Activated CD4-positive, alpha-beta T cell treated with anti-CD3 and anti-CD28 coated beads, Interleukin-2, amount 50 U/mL, for 1 hour (primary cell): ENCODE results near the gene FAM163B.

ENCODE experiments used
- DNase-seq: peaks from one replicate; pipeline ENCODE4 v3.0.0-alpha.2; 2020

The FAM163B gene

DNA sequence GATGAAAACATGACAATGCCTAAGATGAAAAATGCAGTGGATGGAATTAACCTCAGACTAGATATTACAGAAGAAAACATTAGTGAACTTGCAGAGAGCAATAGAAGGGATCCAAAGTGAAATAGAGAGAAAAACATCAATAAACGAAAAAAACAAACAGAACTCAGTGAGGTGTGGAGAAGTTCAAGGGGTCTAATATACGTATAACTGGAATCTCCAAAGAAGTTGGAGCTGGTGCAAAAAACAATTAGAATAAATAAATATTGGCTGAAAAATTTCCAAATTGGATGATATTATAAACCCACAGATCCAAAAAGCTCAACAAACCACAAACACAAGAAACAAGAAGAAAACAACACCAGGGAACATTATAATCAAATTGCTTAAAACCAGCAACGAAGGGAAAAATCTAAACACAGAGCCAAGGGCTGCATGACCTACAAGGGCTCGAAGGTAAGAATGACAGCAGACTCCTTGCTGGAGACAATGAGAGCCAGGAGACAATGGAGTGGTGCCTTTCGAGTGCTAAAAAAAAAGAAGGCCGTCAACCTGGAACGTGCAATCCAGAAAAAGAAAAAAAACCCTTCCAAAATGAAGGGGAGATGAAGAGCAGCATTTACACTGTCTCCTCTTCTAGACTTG, 11.8 kb downstream of the FAM163B start:
- no peak for DNase-seq

DNA sequence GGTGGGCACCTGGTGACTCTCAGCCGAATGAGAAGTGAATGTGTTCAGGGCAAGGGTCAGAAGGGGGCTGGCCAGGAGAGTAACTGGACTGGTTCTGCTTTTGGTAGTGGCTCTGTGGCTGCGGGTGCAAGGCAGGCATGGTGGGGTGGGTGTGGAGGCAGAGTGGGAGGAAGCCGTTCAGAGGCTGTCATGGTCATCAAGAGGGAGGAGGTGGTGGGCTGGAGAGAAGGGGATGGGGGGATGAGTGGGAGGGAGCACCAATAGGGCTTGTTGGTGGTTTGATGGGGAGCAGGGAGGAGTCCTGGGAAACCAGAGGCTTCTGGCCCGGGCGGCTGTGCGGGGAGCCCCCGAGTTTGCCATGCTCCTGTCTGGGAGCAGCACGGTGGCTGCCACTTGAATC, 13.3 kb downstream of the FAM163B start:
- DNase-seq, result no peak

DNA sequence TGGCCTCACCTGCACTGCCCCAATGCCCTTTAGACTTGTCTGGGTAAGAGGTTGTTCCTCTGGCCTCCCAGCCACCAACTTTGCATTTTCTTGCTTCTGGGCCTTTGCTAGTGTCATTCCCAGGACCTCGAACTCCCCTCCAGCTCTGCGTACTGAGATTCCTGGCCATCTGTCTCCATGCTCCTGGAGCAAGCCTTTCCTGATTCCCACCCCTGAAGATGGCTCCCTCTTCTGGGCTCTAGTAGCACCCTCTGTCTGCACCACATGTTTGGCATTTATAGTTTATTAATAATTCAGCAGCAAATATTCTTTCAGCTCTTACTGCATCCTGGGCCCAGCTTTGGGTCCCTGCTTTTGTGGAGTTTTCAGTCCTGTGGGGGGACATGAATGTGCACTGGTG, 14.9 kb downstream of the FAM163B start:
- DNase-seq, result no peak

DNA sequence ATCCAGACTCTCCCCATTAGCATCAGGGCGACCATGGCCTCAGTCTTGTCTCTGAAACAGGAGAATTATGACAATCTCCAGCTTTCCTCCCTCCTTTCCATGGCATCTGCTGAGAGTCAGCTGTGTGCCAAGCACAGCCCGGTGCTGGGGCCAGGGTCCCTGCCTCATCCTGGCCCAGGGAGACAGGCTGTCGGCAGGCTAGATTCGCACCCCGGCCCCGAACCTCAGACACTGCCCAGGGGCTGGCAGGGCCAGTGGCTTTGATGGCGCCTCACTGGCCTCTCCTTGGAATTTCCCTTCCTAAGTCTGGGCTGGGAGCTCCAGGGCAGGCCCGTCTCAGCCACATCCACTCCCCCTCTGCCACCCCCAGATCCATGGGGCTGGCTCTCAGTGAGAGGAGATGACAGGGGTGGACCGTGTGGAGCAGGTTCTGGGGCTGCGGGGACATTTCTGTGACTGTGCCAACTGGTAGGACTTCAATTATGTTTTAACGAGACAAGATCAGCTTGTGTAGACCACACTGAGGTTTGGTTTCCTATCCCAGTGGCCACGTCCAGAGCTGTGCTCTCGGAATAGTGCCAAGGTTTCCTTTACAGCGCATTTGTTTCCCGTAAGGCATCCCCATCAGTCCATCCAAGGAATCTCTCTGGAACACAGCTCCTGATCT, 15.5 kb downstream of the FAM163B start:
- DNase-seq, result no peak

DNA sequence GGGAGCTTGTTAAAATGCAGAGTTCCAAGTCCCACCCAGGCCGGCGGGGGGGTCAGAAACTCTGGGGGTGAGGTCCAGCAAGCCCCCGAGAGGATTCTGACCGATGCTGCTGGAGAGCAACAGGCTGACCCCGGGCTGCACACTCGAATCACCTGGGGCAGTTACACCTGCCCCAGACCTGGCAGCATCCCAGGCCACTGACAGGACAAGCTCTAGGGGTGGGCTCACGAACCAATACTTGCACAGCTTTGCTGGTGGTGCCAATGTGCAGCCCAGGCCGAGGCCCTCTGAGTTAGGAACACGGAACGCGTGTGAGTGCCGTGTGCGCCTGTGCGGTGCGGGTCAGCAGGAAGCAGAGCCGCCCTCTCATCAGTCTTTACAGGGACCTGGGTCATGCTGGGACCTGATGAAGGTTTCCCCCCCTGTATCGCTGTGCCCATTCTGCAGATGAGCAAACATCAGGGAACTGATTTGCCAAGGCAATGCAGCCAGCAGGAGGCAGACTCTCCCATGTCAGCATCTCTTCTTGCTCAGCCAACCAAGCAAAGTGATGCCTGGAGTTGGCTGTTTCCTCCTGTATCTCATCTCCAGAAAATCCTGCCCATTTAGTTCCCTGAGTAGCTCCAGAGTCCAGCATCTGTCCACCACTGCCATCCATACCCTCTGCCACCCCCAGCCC, 16.3 kb downstream of the FAM163B start:
- peak; percentile 17 for DNase-seq

DNA sequence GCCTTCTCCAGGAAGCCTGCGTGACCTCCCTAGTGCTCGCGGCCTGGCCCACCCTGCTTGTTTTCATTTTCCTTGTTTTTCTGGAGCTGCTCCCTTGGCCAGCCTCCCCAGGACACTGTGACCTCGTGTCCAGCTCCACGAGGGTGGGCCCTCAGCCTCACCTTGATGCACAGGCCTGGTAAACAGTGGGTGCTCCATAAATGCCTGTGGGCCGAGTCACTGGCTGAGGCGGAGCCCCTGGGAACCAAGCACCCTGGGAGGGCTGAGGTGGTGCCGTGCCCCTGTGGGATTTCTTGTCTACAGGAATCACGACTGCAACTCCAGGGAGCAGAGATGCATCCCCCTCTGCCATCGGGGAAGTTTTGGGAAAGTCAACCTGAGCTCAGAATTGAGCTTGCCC, 17.2 kb downstream of the FAM163B start:
- no peak for DNase-seq

DNA sequence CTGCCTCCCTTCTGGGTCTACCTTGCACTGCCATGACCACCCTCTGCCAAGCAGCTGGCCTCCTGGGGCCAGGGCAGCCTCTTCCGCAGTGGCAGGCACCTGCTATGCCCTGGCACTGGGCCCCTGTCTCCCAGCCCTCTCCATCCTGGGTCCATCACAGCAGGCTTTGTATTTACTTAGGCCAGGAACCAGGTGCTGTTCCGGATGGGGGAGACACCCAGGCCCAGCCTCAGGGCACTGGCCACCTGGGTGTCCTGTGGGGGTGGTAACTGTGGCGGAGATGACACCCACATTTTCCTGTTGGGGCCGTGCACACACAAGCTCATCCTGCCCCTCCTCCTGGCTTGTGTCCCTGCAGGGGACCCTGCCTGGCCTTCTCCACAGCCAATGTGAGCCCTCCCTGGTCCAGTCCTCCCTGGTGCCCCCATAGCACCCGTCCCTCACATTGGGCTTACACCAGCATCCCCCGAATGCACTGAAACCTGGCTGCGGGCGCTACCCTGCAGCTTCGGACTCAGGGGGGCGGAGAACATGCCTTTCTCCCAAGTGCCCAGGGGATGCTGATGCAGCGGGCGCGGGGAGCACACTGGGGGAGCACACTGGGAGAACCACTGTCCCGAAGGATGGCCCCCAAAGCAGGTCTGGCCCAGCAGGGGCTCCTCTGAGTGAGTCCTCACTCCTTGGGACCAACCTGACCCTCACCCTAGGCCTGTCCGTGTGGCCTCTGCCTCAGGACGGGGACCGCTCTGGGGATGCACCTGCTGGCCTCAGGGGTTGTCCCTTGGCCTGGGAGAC, 17.9 kb downstream of the FAM163B start:
- no peak for DNase-seq

DNA sequence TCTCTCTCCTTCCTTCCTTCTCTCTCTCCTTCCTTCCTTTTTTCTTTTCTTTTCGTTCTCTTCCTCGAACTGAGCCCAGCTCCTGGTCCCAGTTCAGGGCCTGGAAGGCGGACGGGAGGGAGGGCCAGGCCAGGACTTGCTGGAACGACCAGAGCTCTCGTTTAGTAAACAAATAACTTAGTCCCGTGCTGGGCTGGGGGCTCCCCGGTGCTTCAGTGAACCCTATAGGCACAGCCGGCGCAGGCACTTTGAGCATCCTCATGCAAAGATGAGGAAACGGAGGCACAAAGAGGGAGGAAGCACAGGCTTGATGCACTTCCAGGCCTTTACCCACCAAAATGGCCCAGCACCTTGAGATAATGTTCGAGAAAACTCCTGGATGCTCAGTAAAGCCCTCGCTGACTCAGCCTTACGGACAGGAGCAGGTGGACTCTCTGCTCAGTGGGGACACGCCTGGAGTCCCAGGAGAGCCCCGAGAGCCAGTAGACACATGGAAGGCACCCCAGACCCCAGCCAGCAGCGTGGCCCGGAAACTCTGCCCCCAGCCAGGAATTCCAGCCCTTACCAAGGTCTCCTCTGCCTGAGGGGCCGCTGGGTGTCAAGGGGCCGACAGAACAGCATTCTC, 18.8 kb downstream of the FAM163B start:
- no peak for DNase-seq

DNA sequence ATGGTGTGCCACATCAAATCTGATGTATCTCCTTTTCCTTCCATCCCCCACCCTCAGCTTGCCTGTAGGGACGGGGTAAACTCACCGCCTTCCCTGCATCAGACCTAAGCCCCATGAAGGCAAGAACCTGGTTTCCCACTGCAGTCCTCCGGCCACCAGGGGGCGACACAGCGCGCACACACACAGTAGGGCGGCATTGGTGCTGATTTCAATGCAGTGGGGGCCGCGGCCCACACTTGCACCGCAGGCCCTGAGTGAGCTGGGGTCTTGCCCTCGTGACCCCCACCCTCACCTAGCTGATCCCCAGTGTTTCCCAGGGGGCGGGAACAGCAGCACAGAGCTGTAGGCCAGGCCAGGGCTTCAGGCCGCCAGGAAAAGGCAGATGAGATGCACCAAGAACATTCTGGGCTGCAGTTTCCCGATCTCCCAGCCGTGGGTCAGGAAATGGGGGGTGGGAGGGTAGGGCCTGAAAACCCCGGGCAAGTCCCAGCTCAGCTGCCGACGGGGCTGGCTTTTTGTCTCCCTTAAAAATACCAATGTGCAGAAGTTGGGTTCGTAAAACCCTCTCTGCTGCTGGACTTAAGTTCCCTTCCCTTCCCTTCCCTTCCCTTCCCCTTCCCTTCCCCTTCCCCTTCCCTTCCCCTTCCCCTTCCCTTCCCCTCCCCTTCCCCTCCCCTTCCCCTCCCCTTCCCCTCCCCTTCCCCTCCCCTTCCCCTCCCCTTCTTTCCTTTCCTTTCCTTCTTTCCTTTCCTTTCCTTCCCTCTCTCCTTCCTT, 19.5 kb downstream of the FAM163B start:
- DNase-seq, result peak; percentile 52

DNA sequence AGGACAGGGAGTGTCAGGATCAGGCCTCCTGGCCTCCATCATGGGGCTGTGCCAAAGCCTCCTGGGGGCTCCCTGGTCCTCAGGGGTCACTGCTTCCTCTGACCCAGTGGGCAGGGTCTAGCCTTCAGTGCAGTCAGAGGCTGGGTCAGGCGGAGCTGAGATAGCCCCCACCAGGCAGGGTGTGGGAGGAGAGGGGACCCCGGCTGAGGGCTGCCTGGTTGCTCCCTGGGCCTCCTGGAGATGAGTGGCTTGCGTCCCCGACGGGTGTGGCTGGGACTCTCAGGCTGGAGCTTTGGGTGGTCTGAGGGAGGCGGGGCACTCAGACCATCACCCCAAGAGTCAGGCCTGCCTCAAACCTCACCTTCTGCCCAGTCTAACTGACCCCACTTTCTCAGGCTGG, 21.7 kb downstream of the FAM163B start:
- no peak for DNase-seq

DNA sequence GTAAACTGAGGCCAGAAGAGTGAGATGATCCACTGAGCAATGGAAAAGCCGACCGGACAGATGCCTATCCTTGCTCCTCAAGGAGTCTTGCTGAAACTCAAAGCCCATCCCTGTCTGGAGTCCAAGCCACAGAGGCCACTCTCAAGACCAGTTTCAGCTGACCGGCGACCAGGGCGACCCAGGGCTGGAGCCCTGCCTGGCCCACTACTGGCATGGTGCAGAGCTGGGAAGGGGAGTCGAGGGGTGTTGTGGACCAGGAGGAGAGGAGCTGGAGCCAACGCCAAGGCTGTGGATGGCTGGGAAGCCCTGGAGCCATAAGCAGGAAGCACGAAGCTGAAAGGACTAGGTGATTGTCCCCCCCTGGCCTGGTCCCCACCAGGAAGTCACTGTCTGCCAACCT, 22.1 kb downstream of the FAM163B start:
- no peak for DNase-seq

DNA sequence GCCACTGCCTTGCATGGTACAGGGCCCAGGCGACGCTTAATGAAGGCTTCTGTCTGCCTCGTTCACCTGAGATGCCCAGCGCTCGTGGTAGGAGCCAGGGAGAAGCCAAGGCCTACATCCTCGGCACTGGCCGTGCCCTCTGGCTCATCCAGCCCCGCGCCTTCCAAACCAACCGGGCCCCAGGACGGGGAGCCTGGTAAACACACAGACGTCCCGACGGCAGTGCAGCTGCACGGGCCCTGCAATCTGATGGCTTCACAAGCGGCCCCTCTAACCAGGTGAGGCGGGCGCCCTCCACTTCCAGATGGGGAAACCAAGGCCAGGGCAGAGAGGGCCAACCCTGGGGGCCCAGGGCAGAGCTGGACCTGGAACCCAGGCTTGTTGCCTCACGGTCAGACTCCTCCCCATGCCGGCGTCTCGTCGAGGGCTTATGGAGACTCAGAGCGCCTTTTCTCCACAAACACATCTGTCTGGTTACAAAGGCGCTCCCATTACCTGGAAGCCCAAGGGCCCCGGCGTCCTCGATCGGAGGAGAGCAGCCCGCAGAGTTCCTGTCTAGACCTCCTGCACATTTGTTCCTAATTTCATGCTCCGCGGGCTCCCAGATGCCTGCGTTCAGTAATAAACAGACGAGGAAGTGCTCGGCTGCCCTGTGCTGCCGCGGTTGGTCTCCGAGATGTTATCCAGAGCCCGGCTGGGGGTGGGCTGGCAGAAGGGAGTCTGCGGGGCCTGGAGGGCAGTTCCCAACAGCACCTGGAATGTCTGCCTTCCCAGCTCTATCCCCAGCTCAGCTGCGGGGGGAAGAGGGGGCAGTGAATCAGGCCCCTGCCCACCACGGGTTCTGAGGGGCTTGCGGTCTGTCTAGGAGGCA, 23.5 kb downstream of the FAM163B start:
- DNase-seq, result no peak

DNA sequence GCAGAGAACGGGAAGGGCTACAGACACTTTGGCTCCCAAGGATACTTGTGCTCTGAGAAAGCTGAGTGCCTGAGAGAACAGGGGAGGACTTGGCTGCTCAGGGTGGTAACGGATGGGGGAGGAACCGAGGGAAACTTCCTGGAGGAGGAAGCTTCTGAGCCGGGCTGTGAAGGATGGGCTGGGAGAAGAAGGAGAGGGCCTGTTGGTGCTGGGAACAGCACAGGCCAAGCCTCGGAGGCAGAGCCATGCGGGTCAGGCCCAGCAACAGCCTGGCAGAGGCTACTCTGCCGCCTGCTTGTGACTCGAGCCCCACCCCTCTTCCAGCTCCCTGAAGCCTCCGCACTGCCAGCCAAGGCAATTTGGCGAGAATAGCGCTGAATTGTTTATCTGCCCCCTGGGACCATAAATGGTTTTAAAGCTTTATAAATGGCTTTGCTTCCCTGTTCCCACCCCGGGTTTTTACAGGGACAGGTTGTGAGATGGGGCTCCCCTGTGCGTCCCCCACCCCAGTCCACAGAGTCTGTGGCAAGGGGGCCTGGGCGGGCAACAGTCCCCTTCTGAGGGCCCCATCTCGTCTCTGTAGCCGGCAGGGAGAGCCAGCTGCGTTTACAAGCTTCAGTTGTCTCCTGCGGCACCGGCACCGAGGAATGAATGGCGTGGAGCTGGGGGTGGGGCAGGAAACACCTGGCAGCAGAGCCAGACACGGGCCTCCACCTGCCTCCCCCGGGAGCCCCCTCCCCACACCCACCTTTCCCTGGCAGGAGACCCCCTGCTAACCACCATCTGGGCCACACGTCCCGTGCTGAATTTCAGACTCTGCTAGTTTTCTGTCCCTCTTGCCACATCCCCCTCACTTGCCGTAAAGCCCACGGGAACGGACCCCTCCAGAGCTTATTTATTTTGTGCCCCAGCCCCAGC, 24.4 kb downstream of the FAM163B start:
- DNase-seq, result no peak

DNA sequence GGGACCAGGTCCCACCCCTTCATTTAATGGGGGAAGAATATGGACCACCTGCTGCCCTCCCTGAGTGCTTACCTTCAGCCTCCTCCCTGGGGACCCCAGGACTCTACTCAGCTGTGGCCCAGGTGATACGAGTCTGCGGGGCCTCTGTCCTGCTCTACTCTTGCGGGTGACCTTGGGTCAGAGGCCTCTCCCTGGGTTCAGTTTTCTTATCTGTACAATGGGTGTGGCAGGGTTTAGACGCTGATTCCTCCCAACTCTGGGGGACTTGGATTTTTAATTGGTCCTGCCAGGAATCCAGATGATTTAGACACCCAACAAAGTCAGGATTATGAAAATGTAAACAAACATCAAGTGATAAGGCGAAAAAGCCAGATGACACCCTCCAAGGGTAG, 25.0 kb downstream of the FAM163B start:
- no peak for DNase-seq

DNA sequence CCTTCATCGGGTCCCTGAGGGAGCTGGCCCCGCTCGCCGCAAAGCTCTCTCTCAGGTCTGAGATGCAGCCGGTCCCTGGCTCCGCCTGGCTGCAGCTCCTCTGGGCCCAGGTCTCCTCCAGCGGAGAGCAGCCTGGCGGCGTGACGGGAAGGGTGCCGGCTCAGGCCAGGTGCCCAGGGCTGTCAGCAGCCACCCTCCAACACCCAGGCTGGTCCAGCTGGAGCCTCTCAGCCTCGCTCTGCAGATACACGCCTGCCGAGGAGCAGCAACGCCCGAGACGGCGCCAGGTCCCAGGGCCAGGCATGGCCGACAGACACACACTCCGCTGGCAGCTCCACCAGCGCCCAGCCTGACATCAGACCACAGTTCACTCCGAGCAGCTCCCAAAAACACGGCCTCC, 25.6 kb downstream of the FAM163B start:
- DNase-seq, result no peak

DNA sequence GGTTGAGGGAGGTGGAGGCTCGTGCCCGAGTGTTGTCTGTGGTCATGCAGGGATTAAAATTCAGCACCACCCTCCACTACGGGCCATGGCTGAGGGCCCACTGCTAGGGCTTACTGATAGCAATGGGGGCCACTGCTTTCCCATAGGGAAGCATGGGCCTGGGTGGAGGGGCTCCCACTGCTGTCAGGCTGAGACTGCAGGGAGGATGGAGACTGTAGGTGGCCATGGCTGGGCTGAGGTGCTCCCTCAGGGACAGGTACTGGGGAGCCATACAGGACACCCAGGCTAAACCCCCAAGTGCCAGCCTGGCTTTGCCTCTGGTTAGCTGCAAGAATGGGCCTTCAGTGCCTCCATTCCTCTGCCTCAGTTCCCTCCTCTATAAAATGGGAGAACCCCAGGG, 26.1 kb downstream of the FAM163B start:
- DNase-seq, result no peak

DNA sequence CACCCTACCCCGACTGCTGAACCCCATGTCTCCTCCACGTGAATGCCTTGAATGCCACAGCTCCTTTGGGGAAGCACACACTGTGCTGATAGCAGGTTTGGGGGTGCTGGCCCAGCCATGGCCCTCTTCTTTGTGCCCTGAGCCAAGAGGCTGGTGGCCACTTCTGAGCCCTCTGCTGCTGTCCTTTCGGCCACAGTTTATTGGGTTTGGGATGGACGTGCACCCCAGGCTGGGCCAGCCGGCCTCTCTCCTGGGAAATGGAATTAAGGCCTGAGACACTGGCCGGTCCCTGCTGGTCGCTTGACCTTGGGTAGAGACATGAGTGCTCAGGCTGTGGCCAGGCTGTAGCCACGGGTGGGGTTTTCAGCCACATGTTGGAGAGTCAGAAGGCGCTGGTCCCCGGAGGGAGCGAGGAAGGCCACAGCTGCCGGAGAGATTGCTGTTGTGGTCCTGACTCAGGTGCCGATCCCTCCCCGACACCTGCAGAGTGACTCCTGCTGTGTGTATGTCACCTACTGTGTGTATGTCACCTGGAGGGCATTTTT, 26.6 kb downstream of the FAM163B start:
- no peak for DNase-seq

DNA sequence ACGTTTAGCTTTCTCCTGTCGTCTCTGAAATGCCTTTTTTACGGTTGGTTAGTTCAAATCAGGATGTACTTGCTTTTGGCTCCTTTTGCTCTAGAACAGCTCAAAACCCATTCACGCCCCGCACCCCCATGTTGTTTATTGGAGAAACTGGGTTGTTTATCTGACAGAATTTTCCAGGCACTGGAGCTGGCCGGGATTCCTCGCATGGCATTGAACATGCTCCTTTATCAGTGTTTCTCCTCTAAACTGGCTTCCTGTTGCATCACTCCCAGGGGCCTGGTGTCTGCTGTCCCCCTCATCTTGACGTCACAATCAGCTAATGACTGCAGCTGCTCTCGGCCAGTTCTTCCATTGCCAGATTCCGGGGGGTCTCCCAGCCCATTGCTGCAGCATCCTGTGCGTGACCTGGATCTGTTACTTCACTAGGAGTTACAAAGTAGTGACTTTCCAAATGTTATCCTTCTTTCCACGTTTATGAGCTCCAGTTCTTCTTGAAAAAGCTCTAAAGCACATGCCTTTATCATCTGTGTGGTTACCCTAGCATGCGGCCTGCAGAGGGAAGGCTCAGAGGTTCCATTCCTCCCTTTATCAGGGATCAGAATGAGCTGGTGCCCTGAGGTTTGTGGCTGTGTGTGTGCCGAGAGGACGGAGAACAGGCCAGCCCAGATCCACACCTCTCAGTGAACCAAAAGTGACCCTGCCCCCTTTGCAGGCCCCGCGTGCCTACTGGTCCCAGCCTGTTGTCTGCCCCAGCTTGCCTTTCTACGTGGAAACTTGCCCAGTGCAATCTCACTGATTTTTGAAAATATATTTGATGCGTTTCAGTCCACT, 27.5 kb downstream of the FAM163B start:
- no peak for DNase-seq

DNA sequence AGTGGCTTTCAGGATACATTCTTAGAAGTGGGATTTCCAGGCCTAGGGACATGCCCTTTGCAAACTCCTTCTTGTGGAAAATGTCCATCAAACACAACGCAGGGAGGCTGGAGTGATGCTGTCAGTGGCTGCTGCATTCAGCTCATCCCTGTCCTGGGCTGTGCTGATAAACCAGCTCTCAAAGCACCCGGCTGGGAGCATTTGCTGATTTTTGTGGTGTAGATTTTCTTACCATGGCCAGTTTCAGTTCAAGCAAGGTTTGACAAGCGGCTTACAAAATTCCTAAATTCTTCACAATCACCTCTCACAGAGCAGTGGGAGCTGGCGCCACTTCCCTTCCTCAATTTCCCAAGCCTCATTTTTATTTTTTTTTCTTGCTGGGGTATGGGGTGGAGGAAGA, 28.2 kb downstream of the FAM163B start:
- DNase-seq, result no peak
